Right lobe of liver (tissue), 4 donors: ENCODE measurements around the gene LPCAT2.

Experiments
- POLR2A ChIP-seq: fragments of 450-650 bp; IDR thresholded peaks from one replicate; pipeline ENCODE4 v1.6.1; 2017; ENCODE audit warnings: antibody characterized with exemption, mild to moderate bottlenecking
- TF ChIP-seq, protein P1 (sequence below), 4 donors: fragments of 200-600 bp in 3 of 4; fragments of 450-650 bp in 1 of 4; IDR thresholded peaks; one replicate each; pipeline versions ENCODE4 v1.5.1 to v1.8.0; 2016 to 2022; ENCODE audit warnings: antibody characterized with exemption in 4 of 4, mild to moderate bottlenecking in 2 of 4
- donor health status: DM: no; HTN: no; CAD: no.
- donor health status: DM: no; HTN: no; CAD: no.
- donor health status: DM: no; HTN: yes; CAD: no.

DNA sequence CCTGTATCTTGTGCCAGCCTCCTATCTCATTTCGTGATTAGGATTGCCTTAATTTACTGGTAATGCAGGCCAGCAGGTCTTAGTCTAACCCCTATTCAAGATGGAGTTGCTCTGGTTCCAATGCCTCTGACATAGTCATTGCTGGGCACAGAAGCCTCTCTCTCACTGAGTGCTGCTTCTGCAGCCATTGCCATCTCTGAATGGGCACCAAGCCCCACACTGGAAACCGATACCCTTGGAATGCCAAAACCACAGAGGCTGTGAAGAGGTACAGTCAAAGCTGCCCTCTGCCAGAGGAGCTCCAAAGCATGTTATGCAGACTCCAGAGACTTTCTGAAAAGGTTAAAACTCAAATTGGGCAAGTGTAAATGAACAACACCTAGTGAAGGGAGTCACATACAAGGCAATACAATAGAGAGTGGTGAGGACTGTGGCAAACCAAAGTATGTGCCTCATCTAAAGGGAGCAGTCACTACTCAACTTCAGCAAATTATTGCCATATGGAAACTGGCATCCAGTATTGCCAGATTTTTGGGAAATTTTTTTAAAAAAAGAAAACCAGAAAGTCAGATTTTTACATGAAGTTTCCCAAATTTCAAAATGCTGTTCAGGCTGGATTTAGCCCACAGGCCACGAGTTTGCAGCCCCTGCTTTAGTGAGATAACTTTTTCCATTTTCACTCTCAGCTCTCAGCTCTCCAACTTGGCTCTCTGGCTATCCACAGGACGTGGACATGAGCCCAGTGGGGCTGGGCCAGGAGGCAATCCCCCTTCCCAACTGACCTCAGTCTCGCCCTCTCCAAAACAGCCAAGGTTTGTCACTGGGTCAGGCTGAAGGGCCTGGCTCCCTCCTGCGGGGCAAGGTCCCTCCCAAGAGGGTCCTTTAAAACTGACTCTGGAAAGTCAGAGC lies 32.0 kb upstream of the LPCAT2 start:
- TF ChIP-seq, protein P1, sequence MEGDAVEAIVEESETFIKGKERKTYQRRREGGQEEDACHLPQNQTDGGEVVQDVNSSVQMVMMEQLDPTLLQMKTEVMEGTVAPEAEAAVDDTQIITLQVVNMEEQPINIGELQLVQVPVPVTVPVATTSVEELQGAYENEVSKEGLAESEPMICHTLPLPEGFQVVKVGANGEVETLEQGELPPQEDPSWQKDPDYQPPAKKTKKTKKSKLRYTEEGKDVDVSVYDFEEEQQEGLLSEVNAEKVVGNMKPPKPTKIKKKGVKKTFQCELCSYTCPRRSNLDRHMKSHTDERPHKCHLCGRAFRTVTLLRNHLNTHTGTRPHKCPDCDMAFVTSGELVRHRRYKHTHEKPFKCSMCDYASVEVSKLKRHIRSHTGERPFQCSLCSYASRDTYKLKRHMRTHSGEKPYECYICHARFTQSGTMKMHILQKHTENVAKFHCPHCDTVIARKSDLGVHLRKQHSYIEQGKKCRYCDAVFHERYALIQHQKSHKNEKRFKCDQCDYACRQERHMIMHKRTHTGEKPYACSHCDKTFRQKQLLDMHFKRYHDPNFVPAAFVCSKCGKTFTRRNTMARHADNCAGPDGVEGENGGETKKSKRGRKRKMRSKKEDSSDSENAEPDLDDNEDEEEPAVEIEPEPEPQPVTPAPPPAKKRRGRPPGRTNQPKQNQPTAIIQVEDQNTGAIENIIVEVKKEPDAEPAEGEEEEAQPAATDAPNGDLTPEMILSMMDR (IDR thresholded peaks at IDR 0.05): no peak
- no peak for TF ChIP-seq POLR2A
